Cardiac muscle cell (in vitro differentiated cells and primary cell): ENCODE results near the gene MACROH2A1. TPM values are rescaled to one million over a fixed set of nuclear protein-coding genes. Genes with fewer than 3 reads are reported as not detected.
A peak's percentile ranks its signal among the peaks of the same experiment; 100 is the strongest.

Experiments used
- DNase-seq, 2 donors: peaks; one replicate each; pipeline versions ENCODE4 v3.0.0 to v3.0.0-alpha.2; 2010 to 2017; ENCODE audit warnings: low read depth in 1 of 2, low spot score in 1 of 2
- H3K27ac ChIP-seq: fragments of 200-600 bp; sonication (generic); 2 replicates; pipeline ENCODE4 v1.5.1; 2016
- H3K27me3 ChIP-seq: fragments of 200-600 bp; sonication (generic); 2 replicates; pipeline ENCODE4 v1.6.0; 2016; ENCODE audit warnings: control low read depth
- H3K36me3 ChIP-seq: fragments of 200-600 bp; sonication (generic); 2 replicates; pipeline ENCODE4 v1.5.1; 2016; ENCODE audit warnings: control low read depth
- H3K4me1 ChIP-seq: fragments of 200-600 bp; sonication (generic); 2 replicates; pipeline ENCODE4 v1.8.1; 2017; ENCODE audit warnings: low read depth, mild to moderate bottlenecking, mixed run types
- H3K4me3 ChIP-seq: fragments of 200-600 bp; sonication (generic); 2 replicates; pipeline ENCODE4 v1.5.1; 2016; ENCODE audit warnings: mild to moderate bottlenecking
- H3K9me3 ChIP-seq: fragments of 200-600 bp; sonication (generic); 2 replicates; pipeline ENCODE4 v1.5.1; 2017; ENCODE audit warnings: low read depth, mild to moderate bottlenecking, control low read depth
- polyA plus RNA-seq: library from polyadenylated mRNA; unstranded; fragments of >200 nt; fragmentation: Nextera tagmentation; extraction: Ambion mirVana; gene quantifications from 2 replicates; pipeline ENCODE4 v1.2.1, GENCODE V29; 2016
- total RNA-seq: library from RNA; depleted of rRNA; stranded (reverse); fragments of >200 nt; gene quantifications from 2 replicates; pipeline ENCODE4 v1.2.3, GENCODE V29; 2016
- TF ChIP-seq, protein P1 (sequence below): IDR thresholded peaks from 2 replicates; pipeline ENCODE4 v1.5.1; 2012; ENCODE audit warnings: low read depth, mild to moderate bottlenecking, low read length

The MACROH2A1 gene
- total and polyA plus RNA-seq, 2 experiments from 2014 or later: 386 to 644 TPM

DNA sequence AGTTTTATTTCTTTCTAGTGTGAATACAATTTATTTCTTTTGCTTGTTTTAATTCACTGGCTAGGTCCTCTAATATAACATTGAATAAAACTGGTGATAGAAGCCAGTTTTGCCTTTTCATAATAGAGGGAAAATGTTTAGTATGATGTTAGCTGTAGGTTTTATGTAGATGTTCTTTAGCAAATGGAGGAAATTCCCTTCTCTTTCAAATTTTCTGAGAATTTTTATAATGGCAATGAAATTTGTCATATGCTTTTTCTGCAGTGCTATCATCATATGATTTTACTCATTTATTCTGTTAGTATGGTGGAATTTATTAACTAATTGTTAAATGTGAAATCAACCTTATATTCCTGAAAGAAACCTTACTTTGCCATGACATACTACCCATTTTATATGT, 18.1 kb upstream of the MACROH2A1 start:
- H3K9me3 ChIP-seq: no peaks in the 10 kb centered on the region
- H3K27me3 ChIP-seq: peaks cover 7% of the 10 kb centered on the region
- TF ChIP-seq, protein P1, sequence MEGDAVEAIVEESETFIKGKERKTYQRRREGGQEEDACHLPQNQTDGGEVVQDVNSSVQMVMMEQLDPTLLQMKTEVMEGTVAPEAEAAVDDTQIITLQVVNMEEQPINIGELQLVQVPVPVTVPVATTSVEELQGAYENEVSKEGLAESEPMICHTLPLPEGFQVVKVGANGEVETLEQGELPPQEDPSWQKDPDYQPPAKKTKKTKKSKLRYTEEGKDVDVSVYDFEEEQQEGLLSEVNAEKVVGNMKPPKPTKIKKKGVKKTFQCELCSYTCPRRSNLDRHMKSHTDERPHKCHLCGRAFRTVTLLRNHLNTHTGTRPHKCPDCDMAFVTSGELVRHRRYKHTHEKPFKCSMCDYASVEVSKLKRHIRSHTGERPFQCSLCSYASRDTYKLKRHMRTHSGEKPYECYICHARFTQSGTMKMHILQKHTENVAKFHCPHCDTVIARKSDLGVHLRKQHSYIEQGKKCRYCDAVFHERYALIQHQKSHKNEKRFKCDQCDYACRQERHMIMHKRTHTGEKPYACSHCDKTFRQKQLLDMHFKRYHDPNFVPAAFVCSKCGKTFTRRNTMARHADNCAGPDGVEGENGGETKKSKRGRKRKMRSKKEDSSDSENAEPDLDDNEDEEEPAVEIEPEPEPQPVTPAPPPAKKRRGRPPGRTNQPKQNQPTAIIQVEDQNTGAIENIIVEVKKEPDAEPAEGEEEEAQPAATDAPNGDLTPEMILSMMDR: no peak
- H3K27ac ChIP-seq: no peak overlapping the region
- no peak overlapping the region for H3K4me3 ChIP-seq
- H3K4me1 ChIP-seq: no peaks in the 10 kb centered on the region
- DNase-seq: no peak
- no peaks in the 10 kb centered on the region for H3K36me3 ChIP-seq

DNA sequence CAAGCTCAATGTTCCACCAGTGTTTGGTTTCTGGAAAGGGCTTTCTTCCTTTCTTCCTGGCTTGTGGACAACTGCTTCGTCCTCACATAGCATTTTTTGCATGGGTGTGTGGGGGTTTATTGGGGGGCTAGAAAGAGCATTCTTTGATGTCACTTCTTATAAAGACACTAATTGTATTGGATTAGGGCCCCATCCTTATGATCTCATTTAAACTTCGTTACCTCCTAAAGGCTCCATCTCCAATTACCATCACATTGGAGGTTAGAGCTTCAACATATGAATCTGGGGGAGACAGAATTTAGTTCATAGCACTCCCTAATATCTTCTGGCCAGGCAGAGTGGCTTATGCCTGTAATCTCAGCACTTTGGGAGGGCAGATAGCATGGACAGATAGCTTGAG, 6.1 kb upstream of the MACROH2A1 start:
- TF ChIP-seq, protein P1: no peak
- no peaks in the 10 kb centered on the region for H3K36me3 ChIP-seq
- DNase-seq: no peak
- no peaks in the 10 kb centered on the region for H3K9me3 ChIP-seq
- peaks cover 11% of the 10 kb centered on the region for H3K4me1 ChIP-seq
- H3K27me3 ChIP-seq: no peaks in the 10 kb centered on the region
- no peak overlapping the region for H3K27ac ChIP-seq
- H3K4me3 ChIP-seq: no peak overlapping the region

DNA sequence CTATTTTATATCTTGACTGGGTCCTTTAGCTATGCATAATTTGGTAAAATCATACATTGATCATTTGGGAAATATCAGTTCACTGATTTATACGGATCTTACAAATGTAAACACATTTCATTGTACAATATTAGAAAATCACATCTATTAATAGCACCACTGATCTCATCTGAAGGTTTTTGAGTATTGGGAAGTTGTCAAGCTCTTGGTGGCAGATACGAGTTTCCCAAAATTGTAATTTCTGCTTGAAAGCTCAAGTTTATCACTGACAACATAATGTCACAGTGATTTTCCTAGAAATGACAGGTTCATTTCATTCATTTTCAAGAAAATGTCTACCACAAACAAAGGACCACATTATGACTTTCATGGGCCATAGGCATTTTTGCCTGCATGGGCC, 3.0 kb upstream of the MACROH2A1 start:
- Histone ChIP-seq H3K27me3 (no peaks in the 10 kb centered on the region), H3K9me3 (no peaks in the 10 kb centered on the region), H3K4me1 (peaks cover 23% of the 10 kb centered on the region), H3K36me3 (no peaks in the 10 kb centered on the region), H3K27ac (no peak overlapping the region), H3K4me3 (no peak overlapping the region)
- TF ChIP-seq, protein P1: no peak
- no peak for DNase-seq

DNA sequence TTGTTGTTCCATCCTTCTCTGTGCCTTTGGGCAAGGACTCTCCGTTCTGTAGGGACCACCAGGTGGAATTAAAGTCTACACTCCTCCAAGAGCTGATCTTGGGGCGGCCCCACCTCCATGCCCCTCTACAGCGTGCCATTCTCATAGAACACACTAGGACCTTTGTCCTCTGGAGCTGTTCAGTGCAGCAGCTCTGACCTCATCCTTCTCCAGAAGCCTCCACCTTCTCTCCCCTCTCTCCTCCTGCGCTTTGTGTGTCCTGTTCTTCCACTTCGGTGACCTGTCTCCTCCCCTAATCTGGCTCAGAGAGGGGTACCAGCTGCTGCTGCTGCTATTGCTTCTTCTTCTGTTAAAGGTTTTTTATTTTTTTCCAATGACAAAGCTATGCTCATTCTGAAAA, 1.8 kb upstream of the MACROH2A1 start:
- no peaks in the 10 kb centered on the region for H3K27me3 ChIP-seq
- TF ChIP-seq, protein P1: no peak
- H3K9me3 ChIP-seq: no peaks in the 10 kb centered on the region
- H3K27ac ChIP-seq: no peak overlapping the region
- H3K4me3 ChIP-seq: no peak overlapping the region
- peaks cover 34% of the 10 kb centered on the region for H3K4me1 ChIP-seq
- DNase-seq: no peak
- H3K36me3 ChIP-seq: no peaks in the 10 kb centered on the region

DNA sequence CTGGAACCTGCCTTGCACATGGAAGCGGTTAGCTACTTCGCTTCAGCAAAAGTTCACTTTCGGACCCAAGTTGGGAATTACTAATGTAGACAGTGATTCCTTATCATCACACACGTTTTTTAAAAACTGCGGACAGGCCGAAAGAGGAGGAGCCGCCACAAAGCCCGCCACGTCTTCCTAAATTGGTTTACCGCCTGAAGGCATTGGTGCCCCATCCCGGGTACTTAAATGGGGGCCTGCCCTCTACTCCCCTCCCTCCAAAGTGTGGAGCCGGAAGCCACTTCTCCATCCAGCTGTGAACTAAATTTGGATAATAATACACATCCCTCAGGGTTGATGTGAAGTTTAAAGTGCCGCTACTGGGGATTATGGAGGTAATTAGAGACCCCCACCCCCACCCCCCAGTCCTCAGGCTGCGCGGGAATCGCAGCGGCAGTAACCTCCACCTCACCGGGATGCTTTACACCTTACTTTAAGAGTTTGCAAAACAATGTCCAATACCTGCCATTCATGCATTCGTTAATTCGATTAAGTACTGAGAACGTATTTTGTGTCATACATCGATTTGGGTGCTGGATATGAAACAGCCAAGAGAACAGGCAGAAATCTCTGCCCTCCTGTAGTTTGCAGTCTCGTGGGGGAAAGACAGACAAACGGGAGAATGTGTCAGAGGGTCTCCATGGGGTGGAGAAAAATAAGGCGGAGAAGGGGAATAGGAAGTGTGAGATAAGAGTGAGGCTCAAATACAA, 937 bp upstream of the MACROH2A1 start:
- Histone ChIP-seq H3K4me3 (peak overlapping the region; percentile 72), H3K4me1 (peaks cover 43% of the 10 kb centered on the region), H3K36me3 (no peaks in the 10 kb centered on the region), H3K9me3 (no peaks in the 10 kb centered on the region), H3K27ac (peak overlapping the region; percentile 95), H3K27me3 (no peaks in the 10 kb centered on the region)
- TF ChIP-seq, protein P1: no peak
- no peak for DNase-seq
